ENCODE data around the gene TSBP1. TPM values are rescaled to one million over a fixed set of nuclear protein-coding genes. Genes with fewer than 3 reads are reported as not detected.
"Not testable (repeated sequence)": the region's sequence is repeated elsewhere in the genome, so short reads cannot be mapped to it uniquely, and the experiment has no call there.

Gene TSBP1
- total RNA-seq, 1 experiment from 2014 or later = not detected

- not testable (repeated sequence) for H3K4me3 ChIP-seq; H3K9me3 ChIP-seq (replicated peaks); H3K4me1 ChIP-seq (replicated peaks); H3K27ac ChIP-seq; H3K36me3 ChIP-seq; DNase-seq (ENCODE audit: low read depth in 1 of 2, low spot score in 2 of 2)
- peaks cover 14% of the 10 kb centered on the region for H3K27me3 ChIP-seq (replicated peaks)
Measured at GRCh38 chr6:32358548-32358947, 13.2 kb downstream of the TSBP1 start.

GRCh38 chr6:32355018-32355417 is 16.7 kb downstream of the TSBP1 start:
- no peaks in the 10 kb centered on the region for H3K36me3 ChIP-seq
- H3K4me1 ChIP-seq (replicated peaks) = no peaks in the 10 kb centered on the region
- H3K9me3 ChIP-seq (replicated peaks) = no peaks in the 10 kb centered on the region
- no peak overlapping the region for H3K27ac ChIP-seq
- peaks cover 6% of the 10 kb centered on the region for H3K27me3 ChIP-seq (replicated peaks)
- H3K4me3 ChIP-seq = no peak overlapping the region
- DNase-seq (ENCODE audit: low read depth in 1 of 2, low spot score in 2 of 2) = no peak

GRCh38 chr6:32353348-32353747 is 18.4 kb downstream of the TSBP1 start:
- no peaks in the 10 kb centered on the region for H3K4me1 ChIP-seq (replicated peaks)
- H3K9me3 ChIP-seq (replicated peaks) = no peaks in the 10 kb centered on the region
- DNase-seq (ENCODE audit: low read depth in 1 of 2, low spot score in 2 of 2) = no peak
- H3K36me3 ChIP-seq = no peaks in the 10 kb centered on the region
- no peak overlapping the region for H3K27ac ChIP-seq
- peaks cover 13% of the 10 kb centered on the region; the same call in 1 of the 2 replicates for H3K27me3 ChIP-seq (replicated peaks)
- no peak overlapping the region for H3K4me3 ChIP-seq

- H3K9me3 ChIP-seq (replicated peaks) = no peaks in the 10 kb centered on the region
- no peaks in the 10 kb centered on the region for H3K36me3 ChIP-seq
- H3K27me3 ChIP-seq (replicated peaks) = peaks cover 53% of the 10 kb centered on the region
- H3K4me3 ChIP-seq = no peak overlapping the region
- no peak overlapping the region for H3K27ac ChIP-seq
- H3K4me1 ChIP-seq (replicated peaks) = no peaks in the 10 kb centered on the region
- DNase-seq (ENCODE audit: low read depth in 1 of 2, low spot score in 2 of 2) = no peak
Measured at GRCh38 chr6:32340242-32340641, 31.5 kb downstream of the TSBP1 start.

- Histone ChIP-seq H3K27me3 (replicated peaks) (peaks cover 53% of the 10 kb centered on the region), H3K9me3 (replicated peaks) (0 out of 2 replicates have a peak, but pooled peaks cover 2% of the 10 kb centered on the region), H3K4me1 (replicated peaks) (no peaks in the 10 kb centered on the region), H3K4me3 (no peak overlapping the region), H3K27ac (no peak overlapping the region), H3K36me3 (no peaks in the 10 kb centered on the region)
- no peak for DNase-seq (ENCODE audit: low read depth in 1 of 2, low spot score in 2 of 2)
Measured at GRCh38 chr6:32337186-32337805, 34.4 kb downstream of the TSBP1 start.

GRCh38 chr6:32332433-32332832 is 39.3 kb downstream of the TSBP1 start:
- H3K27ac ChIP-seq = no peak overlapping the region
- H3K9me3 ChIP-seq (replicated peaks) = 0 out of 2 replicates have a peak, but pooled peaks cover 2% of the 10 kb centered on the region
- H3K4me3 ChIP-seq = no peak overlapping the region
- DNase-seq (ENCODE audit: low read depth in 1 of 2, low spot score in 2 of 2) = no peak
- no peaks in the 10 kb centered on the region for H3K4me1 ChIP-seq (replicated peaks)
- peaks cover 16% of the 10 kb centered on the region for H3K27me3 ChIP-seq (replicated peaks)
- no peaks in the 10 kb centered on the region for H3K36me3 ChIP-seq

- H3K4me1 ChIP-seq (replicated peaks) = no peaks in the 10 kb centered on the region
- H3K27ac ChIP-seq = no peak overlapping the region
- no peak for DNase-seq (ENCODE audit: low read depth in 1 of 2, low spot score in 2 of 2)
- H3K27me3 ChIP-seq (replicated peaks) = peaks cover 19% of the 10 kb centered on the region
- H3K9me3 ChIP-seq (replicated peaks) = 0 out of 2 replicates have a peak, but pooled peaks cover 2% of the 10 kb centered on the region
- H3K4me3 ChIP-seq = no peak overlapping the region
- no peaks in the 10 kb centered on the region for H3K36me3 ChIP-seq
Measured at GRCh38 chr6:32329141-32329540, 42.6 kb downstream of the TSBP1 start.

- Histone ChIP-seq H3K4me3 (no peak overlapping the region), H3K4me1 (replicated peaks) (no peaks in the 10 kb centered on the region), H3K36me3 (no peaks in the 10 kb centered on the region), H3K27ac (no peak overlapping the region), H3K9me3 (replicated peaks) (no peaks in the 10 kb centered on the region), H3K27me3 (replicated peaks) (peaks cover 26% of the 10 kb centered on the region)
- DNase-seq (ENCODE audit: low read depth in 1 of 2, low spot score in 2 of 2) = no peak
Measured at GRCh38 chr6:32327103-32327502, 44.6 kb downstream of the TSBP1 start.

- no peak for DNase-seq (ENCODE audit: low read depth in 1 of 2, low spot score in 2 of 2)
- no peak overlapping the region for H3K4me3 ChIP-seq
- H3K27me3 ChIP-seq (replicated peaks) = peaks cover 47% of the 10 kb centered on the region
- H3K36me3 ChIP-seq = no peaks in the 10 kb centered on the region
- H3K4me1 ChIP-seq (replicated peaks) = no peaks in the 10 kb centered on the region
- no peaks in the 10 kb centered on the region for H3K9me3 ChIP-seq (replicated peaks)
- H3K27ac ChIP-seq = no peak overlapping the region
Measured at GRCh38 chr6:32318501-32318900, 53.2 kb downstream of the TSBP1 start.

GRCh38 chr6:32317541-32317940 is 54.2 kb downstream of the TSBP1 start:
- Histone ChIP-seq H3K9me3 (replicated peaks) (no peaks in the 10 kb centered on the region), H3K36me3 (no peaks in the 10 kb centered on the region), H3K27ac (no peak overlapping the region), H3K4me1 (replicated peaks) (no peaks in the 10 kb centered on the region), H3K27me3 (replicated peaks) (peaks cover 38% of the 10 kb centered on the region), H3K4me3 (no peak overlapping the region)
- DNase-seq (ENCODE audit: low read depth in 1 of 2, low spot score in 2 of 2) = no peak

- no peak overlapping the region for H3K4me3 ChIP-seq
- H3K4me1 ChIP-seq (replicated peaks) = no peaks in the 10 kb centered on the region
- no peaks in the 10 kb centered on the region; the same call in 1 of the 2 replicates for H3K9me3 ChIP-seq (replicated peaks)
- DNase-seq (ENCODE audit: low read depth in 1 of 2, low spot score in 2 of 2) = no peak
- peaks cover 23% of the 10 kb centered on the region for H3K27me3 ChIP-seq (replicated peaks)
- H3K27ac ChIP-seq = no peak overlapping the region
- no peaks in the 10 kb centered on the region for H3K36me3 ChIP-seq
Measured at GRCh38 chr6:32313964-32314363, 57.7 kb downstream of the TSBP1 start.

GRCh38 chr6:32298632-32299336 is 72.9 kb downstream of the TSBP1 start:
- peak in 1 of 2 experiments; percentile 89 for DNase-seq (ENCODE audit: low read depth in 1 of 2, low spot score in 2 of 2)
- Histone ChIP-seq H3K27ac (peak overlapping the region; percentile 61), H3K4me3 (no peak overlapping the region), H3K9me3 (replicated peaks) (no peaks in the 10 kb centered on the region), H3K27me3 (replicated peaks) (no peaks in the 10 kb centered on the region), H3K4me1 (replicated peaks) (peaks cover 21% of the 10 kb centered on the region), H3K36me3 (no peaks in the 10 kb centered on the region)

- not testable (repeated sequence) for H3K36me3 ChIP-seq; H3K27me3 ChIP-seq (replicated peaks); DNase-seq (ENCODE audit: low read depth in 1 of 2, low spot score in 2 of 2); H3K9me3 ChIP-seq (replicated peaks); H3K4me3 ChIP-seq; H3K27ac ChIP-seq
- H3K4me1 ChIP-seq (replicated peaks) = peaks cover 21% of the 10 kb centered on the region
Measured at GRCh38 chr6:32294980-32295379, 76.7 kb downstream of the TSBP1 start.

GRCh38 chr6:32294566-32294965 is 77.1 kb downstream of the TSBP1 start:
- no peaks in the 10 kb centered on the region for H3K36me3 ChIP-seq
- no peak for DNase-seq (ENCODE audit: low read depth in 1 of 2, low spot score in 2 of 2)
- H3K27ac ChIP-seq = no peak overlapping the region
- H3K4me1 ChIP-seq (replicated peaks) = peaks cover 18% of the 10 kb centered on the region
- H3K4me3 ChIP-seq = no peak overlapping the region
- no peaks in the 10 kb centered on the region for H3K9me3 ChIP-seq (replicated peaks)
- H3K27me3 ChIP-seq (replicated peaks) = no peaks in the 10 kb centered on the region

All from SJSA1 (cell line).